HG03558 (cell line): Measurements from ENCODE around the gene CD69.
"Not testable (repeated sequence)": the region's sequence is repeated elsewhere in the genome, so short reads cannot be mapped to it uniquely, and the experiment has no call there.

Experiments used
- ATAC-seq: cut with Tn5 transposase; IDR thresholded peaks from one replicate; pipeline ENCODE4 v1.9.1; 2021; ENCODE audit warnings: moderate number of reproducible peaks; ENCODE audit not compliant: unreplicated experiment; ENCODE audit errors: extremely low read depth

CD69 gene

DNA sequence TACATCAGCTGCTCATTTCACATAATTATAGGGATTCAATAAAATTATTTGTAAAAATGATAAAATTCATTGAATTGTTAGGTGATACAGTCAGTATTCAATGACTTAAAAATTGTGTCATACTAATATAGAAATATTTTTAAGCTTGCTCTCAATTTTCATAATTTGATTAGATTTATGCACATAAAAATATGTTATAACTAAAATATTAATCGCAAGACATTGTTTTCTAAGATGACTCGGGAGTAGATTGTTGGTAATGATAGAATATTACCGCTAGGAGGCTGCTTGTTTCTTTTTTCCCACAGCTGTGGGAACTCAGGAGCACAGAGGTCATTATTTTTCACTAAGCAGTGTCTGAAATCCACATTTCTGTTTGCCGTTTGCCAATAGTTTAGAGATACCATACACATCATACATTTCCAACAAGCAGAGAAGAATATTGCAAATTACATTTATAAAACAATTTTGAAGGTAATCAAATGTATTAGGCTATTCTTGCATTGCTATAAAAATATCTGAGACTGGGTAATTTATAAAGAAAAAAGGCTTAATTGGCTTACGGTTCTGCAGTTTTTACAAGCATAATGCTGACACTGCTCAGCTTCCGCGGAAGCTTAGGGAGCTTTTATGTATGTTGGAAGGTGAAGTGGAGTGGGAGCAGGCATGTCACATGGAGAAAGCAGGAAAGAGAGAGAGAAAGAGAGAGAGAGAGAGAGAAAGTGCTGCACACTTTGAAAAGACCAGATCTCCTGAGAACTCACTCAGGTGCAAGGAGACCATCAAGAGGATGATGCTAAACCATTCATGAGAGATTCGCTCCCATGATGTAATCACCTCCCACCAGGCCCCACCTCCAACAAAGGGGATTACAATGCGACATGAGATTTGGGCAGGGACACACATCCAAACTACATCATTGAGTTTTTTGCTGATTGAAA, 9.2 kb downstream of the CD69 start:
- no peak for ATAC-seq

DNA sequence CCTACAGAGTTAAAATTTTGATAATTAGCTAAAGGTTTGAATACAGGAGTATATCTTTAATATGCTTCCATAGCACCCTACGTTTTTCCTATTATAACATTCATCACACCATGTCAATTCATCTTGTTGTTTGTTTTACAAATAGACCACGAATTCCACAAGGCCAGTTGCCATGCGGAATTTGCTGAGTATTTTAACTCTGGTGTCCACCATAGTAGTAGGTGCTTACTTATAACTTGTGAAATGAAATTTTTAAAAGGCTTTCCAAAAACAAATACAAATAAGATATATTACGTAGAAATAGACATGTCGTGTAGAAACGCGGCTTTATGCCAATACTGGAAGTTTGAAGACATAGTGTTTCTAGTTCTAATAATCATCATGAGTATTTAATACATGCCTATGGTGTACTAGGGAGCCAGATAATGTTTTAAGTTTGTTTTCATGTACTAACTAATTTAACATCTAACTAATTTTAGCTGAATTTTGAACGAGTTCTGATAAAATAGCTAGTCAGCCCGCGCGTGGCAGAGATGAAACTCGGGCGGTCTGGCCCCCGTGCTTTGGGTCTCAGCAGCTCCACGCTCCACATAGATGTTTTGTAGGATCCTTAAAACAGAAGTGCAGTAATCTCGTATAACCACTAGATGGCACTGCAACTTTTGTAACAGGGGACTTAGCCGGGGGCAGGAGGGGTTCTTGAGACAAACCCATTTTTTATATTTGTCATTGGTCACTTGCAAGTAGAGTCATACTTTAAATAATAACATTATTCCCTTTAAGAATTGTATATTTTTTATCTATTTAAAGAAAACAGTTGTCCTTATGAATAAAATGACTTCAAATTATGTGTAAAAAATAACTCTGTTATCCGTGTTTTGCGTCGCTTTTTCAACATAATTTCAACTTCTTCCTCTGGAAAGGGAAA, 10.2 kb downstream of the CD69 start:
- ATAC-seq, result no peak

- no peak for ATAC-seq
Measured at GRCh38 chr12:9749640-9750039, 11.1 kb downstream of the CD69 start.

DNA sequence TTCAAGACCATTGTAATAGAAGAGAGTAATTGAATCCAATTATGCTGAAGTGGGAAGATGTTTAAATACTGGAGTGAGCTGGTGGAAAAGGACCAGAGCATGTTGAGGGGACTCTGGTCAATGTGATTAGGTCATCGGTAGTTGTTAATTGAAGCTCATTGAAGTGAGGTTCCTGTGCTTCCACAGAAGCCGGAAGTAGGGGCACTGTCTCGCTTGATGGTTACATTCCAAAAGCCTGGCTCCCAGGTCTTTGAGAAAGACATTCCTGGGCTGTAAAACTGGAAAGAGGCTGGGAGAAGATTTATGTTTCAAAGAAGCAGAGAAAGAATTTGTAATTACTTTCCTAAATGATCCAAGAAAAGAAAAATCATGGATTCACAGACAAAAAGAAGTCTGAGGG, 15.5 kb downstream of the CD69 start:
- no peak for ATAC-seq

DNA sequence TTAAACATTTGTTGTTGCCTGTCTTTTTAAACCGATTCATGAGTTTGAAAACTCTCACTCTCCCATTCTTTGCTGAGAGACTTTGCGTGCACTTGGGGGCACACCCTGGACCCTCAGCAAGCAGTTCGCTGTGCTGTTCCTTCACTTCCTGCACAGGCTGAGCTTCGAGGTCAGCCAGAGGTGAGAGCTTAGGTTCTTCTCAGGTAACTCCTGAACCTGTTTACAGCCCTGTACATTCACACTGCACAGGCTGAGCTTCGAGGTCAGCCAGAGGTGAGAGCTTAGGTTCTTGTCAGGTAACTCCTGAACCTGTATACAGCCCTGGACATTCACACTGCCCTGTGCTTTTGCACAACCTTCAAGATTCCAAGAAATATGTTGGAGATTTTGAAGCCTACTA, 18.0 kb downstream of the CD69 start:
- ATAC-seq, result no peak

GRCh38 chr12:9741726-9742125, 19.0 kb downstream of the CD69 start:
- peak; percentile 63 for ATAC-seq

GRCh38 chr12:9740106-9740750, 20.5 kb downstream of the CD69 start:
- ATAC-seq, result no peak

GRCh38 chr12:9739404-9740105, 21.1 kb downstream of the CD69 start:
- not testable (repeated sequence) for ATAC-seq

DNA sequence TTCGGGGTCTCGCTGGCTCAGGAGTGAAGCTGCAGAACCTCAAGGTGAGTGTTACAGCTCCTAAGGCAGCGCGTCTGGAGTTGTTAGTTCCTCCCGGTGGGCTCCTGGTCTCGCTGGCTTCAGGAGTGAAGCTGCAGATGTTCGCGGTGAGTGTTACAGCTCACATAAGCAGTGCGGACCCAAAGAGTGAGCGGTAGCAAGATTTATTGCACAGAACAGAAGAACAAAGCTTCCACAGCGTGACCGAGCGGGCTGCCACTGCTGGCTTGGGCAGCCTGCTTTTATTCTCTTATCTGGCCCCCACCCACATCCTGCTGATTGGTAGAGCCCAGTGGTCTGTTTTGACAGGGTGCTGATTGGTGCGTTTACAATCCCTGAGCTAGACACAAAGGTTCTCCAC, 21.8 kb downstream of the CD69 start:
- ATAC-seq, result not testable (repeated sequence)

DNA sequence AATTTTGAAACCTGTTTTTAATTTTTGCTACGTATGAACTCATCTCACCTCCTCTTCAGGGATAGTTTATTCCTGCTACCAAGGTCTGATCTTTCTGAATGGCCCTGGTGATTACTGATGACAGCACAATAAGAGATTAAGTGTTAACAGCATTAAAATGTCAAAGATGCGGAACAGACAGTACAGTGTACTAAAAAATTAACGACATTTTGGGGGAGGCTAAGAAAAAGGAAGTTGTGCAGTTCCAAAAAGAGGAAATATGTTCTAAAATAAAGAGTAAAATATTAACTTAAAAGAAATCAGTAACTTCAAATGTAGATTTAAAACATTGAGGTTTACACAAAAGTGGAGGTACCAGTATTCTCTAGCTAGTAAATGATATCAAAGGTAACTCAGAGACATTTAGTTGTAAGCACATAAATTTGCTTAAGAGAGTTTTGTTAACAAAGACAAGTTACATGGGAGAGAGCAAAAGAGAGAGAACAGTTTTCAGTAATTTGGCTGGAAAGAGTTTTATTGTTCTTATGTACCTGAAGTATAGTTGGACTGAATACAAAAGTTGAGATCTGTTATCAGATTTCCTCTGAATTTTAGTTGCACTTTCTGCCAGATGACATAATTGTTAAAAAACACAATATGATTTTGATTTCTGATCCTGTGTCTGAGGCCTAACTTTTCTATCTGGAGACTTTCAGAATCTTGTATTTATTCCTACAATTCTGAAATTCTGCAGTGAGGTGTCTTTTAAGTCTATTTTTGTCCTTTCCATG, 23.6 kb downstream of the CD69 start:
- ATAC-seq, result no peak

GRCh38 chr12:9735601-9736000, 25.1 kb downstream of the CD69 start:
- ATAC-seq, result no peak

DNA sequence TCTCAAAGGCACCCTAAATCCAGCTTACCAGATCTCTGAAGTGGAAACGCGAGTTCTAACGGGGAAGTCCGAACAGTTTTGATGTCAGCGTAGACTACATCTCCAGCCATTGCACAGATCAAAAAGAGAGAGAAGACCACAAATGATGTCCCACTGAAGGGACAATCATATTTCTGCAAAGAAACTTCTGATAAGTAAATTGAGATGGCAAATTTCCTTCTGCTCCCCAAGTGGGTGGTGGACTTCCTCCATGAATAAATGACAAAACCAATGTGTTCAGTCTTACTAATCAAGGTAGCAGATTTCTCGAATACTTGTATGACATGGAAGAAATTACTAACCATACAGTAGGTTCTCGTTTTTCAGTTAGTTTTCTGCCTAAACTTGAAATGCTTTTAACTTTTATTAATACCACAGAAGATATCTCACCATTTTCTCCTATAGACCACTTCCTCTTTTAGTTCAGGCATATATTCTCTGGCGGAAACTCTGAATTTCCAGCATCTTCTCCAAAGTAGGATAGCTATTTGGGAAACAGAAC, 27.7 kb downstream of the CD69 start, which contains the start of gene CLECL1:
TSS of gene CLECL1 (minus strand) at position 177 of the 541 bp plus-strand sequence.
- ATAC-seq, result peak; percentile 32

DNA sequence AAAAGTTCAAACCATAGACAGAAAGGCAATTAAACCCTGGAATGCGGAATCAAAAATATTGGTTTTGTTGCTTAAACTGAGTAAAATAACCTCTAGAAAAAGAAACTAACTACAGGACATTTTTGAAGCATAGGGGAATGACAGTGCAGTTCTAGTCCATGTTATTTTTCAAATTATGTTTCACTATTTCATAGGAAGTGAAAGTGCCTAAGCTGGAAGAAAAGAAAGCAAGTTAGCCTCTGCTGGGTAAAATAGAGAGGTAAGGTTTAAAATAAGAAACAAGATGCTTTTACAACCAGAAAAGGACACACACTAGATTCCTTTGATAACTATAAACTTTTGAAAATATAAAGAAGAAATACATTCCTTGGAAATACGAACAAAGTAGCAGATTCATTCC, 28.9 kb downstream of the CD69 start:
- no peak for ATAC-seq

- no peak for ATAC-seq
Measured at GRCh38 chr12:9731393-9731792, 29.3 kb downstream of the CD69 start.

- ATAC-seq, result no peak
Measured at GRCh38 chr12:9730591-9730990, 30.1 kb downstream of the CD69 start.

DNA sequence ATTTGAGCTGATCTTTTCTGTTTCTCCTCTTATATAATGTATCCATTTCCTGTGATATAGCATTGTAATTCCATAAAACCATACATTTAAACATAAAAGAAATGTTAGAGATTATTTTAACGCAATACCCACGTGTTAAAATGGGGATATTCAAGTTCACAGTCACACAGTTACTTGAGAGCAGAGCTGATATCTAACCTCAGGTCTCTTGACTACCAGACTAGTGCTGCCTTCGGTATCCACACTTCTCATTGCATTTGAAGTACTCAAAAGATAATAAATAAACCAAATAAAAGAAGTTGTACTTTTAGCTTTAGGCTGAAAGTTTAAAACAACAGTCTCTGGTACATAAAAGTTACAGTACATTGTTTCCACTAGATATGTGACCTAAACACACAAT, 30.7 kb downstream of the CD69 start:
- ATAC-seq, result no peak

DNA sequence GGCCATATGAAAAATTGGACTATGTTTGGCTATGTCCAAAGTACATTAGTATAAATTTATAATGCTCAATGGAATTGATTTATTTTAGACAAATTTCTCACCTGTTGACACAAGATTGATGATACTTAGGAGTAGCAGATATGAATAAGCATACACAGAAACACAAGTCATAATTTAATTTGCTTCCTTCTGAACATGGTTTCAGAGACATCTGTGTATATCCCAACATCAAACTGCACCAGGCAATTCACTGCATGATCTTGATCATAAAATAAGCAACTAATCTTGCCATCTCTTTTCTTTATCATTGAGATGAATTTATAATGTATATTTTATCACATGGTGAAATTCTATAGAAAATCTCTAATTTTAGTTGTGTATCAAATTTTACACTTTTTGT, 31.6 kb downstream of the CD69 start:
- no peak for ATAC-seq

GRCh38 chr12:9727813-9728212, 32.9 kb downstream of the CD69 start:
- ATAC-seq, result no peak
